Measurements from ENCODE around the gene IQSEC1.

Gene IQSEC1

DNA sequence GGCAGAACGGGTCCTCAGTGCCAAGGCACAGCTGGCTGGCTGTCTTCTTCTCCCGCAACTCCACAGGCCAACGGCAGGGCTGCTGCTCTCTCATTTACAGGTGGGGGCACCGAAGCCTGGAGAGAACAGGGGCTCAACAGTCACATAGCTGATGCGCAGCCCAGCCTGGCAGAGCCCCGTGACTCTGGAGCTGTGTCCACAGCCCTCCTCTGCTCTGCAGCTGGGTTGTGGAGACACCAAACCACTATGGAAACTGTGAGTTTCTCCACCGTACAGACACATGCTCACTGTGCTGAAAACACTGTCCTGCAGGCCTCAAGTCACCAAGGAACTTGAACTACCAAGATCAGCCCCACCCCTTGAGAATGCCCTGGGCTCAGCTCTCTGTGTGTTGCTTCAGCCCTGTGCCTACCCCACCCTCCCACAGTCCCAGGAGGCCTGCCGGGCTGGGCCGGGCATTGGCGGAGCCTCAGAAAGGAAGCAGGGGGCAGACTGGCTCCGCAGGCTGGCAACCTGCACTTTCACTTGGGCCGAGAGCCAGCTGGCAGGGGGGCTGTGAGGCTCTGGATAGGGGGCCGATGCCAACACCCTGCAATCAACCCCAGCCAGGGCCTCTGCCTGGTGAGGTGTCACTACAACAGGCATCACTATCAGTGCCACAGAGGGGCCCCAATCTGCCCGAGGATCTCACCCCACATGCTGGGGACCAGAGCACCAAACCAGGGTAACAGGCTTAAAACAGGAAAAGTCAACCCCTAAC lies 118.2 kb downstream of the IQSEC1 start:
- no peak for DNase-seq (ENCODE audit: low read depth)
- H3K4me3 ChIP-seq (ENCODE audit: low read length): no peak overlapping the region
- no peak for TF ChIP-seq CTCF (conservative IDR thresholded peaks at IDR 0.05; ENCODE audit: low read depth, low read length)

- no peak overlapping the region for H3K4me3 ChIP-seq (ENCODE audit: low read length)
- no peak for DNase-seq (ENCODE audit: low read depth)
- TF ChIP-seq CTCF (conservative IDR thresholded peaks at IDR 0.05; ENCODE audit: low read depth, low read length): no peak
These were observed 119.0 kb downstream of the IQSEC1 start for GRCh38 chr3:12954180-12954579.

DNA sequence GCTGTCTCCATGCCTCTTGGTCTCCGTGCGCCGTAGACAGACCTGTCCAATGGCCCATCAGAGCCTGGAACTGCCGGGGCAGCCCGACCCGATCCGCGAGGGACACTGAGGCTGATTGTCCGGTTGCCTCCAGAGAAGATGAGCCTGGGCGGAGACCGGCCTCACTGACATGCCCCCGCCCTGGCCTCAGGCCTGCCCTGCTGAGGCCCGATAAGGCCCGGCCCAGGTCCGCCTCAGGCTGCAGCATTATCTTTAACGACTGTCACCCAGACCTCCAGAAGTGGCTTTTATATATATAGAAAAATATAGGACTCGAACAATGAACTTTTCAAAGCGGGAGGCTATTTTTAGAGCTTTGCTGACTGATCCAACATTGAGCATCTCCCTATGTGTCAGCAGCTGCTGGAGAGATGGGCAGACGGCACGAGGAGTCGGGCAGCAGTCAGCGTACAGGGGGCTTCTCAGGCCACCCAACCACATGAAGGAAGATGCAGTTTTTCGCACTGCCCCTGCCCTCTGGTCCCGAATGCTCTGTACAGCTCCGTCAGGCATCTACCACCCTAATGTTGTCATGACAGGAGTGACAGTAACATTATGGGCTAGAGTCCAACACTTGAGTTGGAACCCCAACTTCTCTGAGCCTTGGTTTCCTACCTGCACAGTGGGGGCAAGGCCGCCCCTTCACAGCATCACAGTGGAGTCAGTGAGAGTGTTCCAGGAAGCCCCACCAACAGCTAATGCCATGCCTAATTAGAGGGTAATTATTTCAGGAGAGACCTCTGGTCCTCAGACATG lies 119.8 kb downstream of the IQSEC1 start:
- no peak for DNase-seq (ENCODE audit: low read depth)
- no peak for TF ChIP-seq CTCF (conservative IDR thresholded peaks at IDR 0.05; ENCODE audit: low read depth, low read length)
- H3K4me3 ChIP-seq (ENCODE audit: low read length): no peak overlapping the region

- no peak overlapping the region for H3K4me3 ChIP-seq (ENCODE audit: low read length)
- DNase-seq (ENCODE audit: low read depth): no peak
- no peak for TF ChIP-seq CTCF (conservative IDR thresholded peaks at IDR 0.05; ENCODE audit: low read depth, low read length)
These were observed 120.7 kb downstream of the IQSEC1 start for GRCh38 chr3:12952343-12953200.

GRCh38 chr3:12948891-12949711 lies 124.1 kb downstream of the IQSEC1 start:
- no peak for DNase-seq (ENCODE audit: low read depth)
- TF ChIP-seq CTCF (conservative IDR thresholded peaks at IDR 0.05; ENCODE audit: low read depth, low read length): peak; percentile 25
- no peak overlapping the region for H3K4me3 ChIP-seq (ENCODE audit: low read length)

DNA sequence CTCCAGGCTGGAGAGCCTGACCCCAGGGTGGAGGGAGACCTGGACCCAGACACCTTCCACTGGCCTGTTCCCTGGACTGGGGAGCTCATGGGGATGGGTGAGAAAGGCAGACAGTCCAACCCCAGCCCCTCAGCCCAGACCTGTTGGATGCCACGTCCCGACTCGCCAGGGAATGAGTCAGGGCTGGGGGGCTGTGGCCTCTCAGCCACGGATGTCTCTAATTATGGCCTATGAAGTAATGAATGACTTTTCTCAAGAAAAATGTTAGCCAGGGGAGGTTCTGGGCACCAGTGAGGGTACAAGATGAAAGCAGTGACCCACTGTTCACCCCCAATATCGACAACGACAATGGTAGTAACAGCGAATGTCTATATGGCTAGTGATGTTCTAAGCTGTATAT lies 124.9 kb downstream of the IQSEC1 start:
- no peak for DNase-seq (ENCODE audit: low read depth)
- no peak for TF ChIP-seq CTCF (conservative IDR thresholded peaks at IDR 0.05; ENCODE audit: low read depth, low read length)
- H3K4me3 ChIP-seq (ENCODE audit: low read length): no peak overlapping the region
